HG02852 (cell line): ENCODE results near the gene CTNNA3.
A peak's percentile ranks its signal among the peaks of the same experiment; 100 is the strongest.

Experiments
- ATAC-seq: cut with Tn5 transposase; IDR thresholded peaks from one replicate; pipeline ENCODE4 v1.9.1; 2021; ENCODE audit warnings: mild to moderate bottlenecking, moderate library complexity; ENCODE audit not compliant: unreplicated experiment

Gene CTNNA3

GRCh38 chr10:67666416-67667034, 29.5 kb downstream of the CTNNA3 start:
- no peak for ATAC-seq

GRCh38 chr10:67665491-67665890, 30.5 kb downstream of the CTNNA3 start:
- no peak for ATAC-seq

GRCh38 chr10:67664942-67665341, 31.1 kb downstream of the CTNNA3 start:
- no peak for ATAC-seq

- ATAC-seq, result no peak
Observed at GRCh38 chr10:67663449-67664087, 32.4 kb downstream of the CTNNA3 start.

- no peak for ATAC-seq
Observed at GRCh38 chr10:67662415-67662814, 33.6 kb downstream of the CTNNA3 start.

GRCh38 chr10:67659497-67659896, 36.5 kb downstream of the CTNNA3 start:
- no peak for ATAC-seq

GRCh38 chr10:67657775-67658174, 38.2 kb downstream of the CTNNA3 start:
- no peak for ATAC-seq

- ATAC-seq, result no peak
Observed at GRCh38 chr10:67650558-67650957, 45.4 kb downstream of the CTNNA3 start.

- no peak for ATAC-seq
Observed at GRCh38 chr10:67648613-67649229, 47.3 kb downstream of the CTNNA3 start.

GRCh38 chr10:67630904-67631303, 65.1 kb downstream of the CTNNA3 start:
- no peak for ATAC-seq

- peak; percentile 72 for ATAC-seq
Observed at GRCh38 chr10:67629461-67629971, 66.5 kb downstream of the CTNNA3 start.

GRCh38 chr10:67622984-67623383, 73.0 kb downstream of the CTNNA3 start:
- no peak for ATAC-seq

- ATAC-seq, result no peak
Observed at GRCh38 chr10:67622511-67622910, 73.5 kb downstream of the CTNNA3 start.

- ATAC-seq, result no peak
Observed at GRCh38 chr10:67621834-67622233, 74.2 kb downstream of the CTNNA3 start.

- no peak for ATAC-seq
Observed at GRCh38 chr10:67618116-67618515, 77.9 kb downstream of the CTNNA3 start.

GRCh38 chr10:67612577-67613537, 83.1 kb downstream of the CTNNA3 start:
- peak; percentile 91 for ATAC-seq

- ATAC-seq, result no peak
Observed at GRCh38 chr10:67612176-67612575, 83.8 kb downstream of the CTNNA3 start.

GRCh38 chr10:67609996-67610793, 85.8 kb downstream of the CTNNA3 start:
- ATAC-seq, result no peak

- no peak for ATAC-seq
Observed at GRCh38 chr10:67608001-67608400, 88.0 kb downstream of the CTNNA3 start.

- ATAC-seq, result no peak
Observed at GRCh38 chr10:67607472-67607871, 88.5 kb downstream of the CTNNA3 start.
